ENCODE measurements around the gene MSI2. TPM values are rescaled to one million over a fixed set of nuclear protein-coding genes. Genes with fewer than 3 reads are reported as not detected.
A peak's percentile ranks its signal among the peaks of the same experiment; 100 is the strongest.

MSI2 gene
- total RNA-seq, 1 donor: 23.2 TPM

DNA sequence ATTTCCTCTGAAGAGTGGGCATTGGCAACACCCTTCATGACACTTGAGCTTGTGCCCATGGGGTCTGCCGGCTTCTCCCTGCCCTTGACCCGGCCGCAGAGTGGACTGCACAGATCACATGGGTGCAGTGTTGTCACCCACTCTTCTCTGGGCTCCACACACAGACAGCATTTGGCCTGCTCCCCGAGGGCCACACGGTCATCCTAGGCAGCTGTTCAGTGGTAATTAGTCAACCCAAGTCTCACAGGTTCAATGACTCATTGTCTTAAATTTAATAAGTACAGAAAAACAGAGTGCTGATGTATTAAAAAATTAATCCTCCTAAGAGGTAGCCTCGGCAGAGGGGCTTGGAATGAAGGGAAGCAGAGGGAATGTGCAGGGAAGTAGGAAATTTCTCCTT is 204.8 kb downstream of the MSI2 start:
- Histone ChIP-seq H3K27ac (ENCODE audit: low read depth, low read length) (no peak overlapping the region), H3K9me3 (ENCODE audit: low read depth, low read length) (no peaks in the 10 kb centered on the region), H3K4me2 (ENCODE audit: insufficient read depth, low read length) (no peak overlapping the region), H2AFZ (ENCODE audit: low read length) (no peak overlapping the region), H3K36me3 (ENCODE audit: insufficient read depth, low read length) (no peaks in the 10 kb centered on the region), H3K4me1 (ENCODE audit: insufficient read depth, low read length) (peaks cover 12% of the 10 kb centered on the region), H3K4me3 (ENCODE audit: insufficient read depth, low read length) (no peak overlapping the region), H4K20me1 (ENCODE audit: insufficient read depth, low read length) (no peaks in the 10 kb centered on the region), H3K79me2 (ENCODE audit: insufficient read depth, low read length) (no peaks in the 10 kb centered on the region), H3K27me3 (ENCODE audit: insufficient read depth, low read length) (no peaks in the 10 kb centered on the region)
- no peak for DNase-seq (ENCODE audit: insufficient read length, low spot score, missing footprints)
- no peak for TF ChIP-seq CTCF (IDR thresholded peaks at IDR 0.05; ENCODE audit: extremely low read depth, low read depth, low read length)

DNA sequence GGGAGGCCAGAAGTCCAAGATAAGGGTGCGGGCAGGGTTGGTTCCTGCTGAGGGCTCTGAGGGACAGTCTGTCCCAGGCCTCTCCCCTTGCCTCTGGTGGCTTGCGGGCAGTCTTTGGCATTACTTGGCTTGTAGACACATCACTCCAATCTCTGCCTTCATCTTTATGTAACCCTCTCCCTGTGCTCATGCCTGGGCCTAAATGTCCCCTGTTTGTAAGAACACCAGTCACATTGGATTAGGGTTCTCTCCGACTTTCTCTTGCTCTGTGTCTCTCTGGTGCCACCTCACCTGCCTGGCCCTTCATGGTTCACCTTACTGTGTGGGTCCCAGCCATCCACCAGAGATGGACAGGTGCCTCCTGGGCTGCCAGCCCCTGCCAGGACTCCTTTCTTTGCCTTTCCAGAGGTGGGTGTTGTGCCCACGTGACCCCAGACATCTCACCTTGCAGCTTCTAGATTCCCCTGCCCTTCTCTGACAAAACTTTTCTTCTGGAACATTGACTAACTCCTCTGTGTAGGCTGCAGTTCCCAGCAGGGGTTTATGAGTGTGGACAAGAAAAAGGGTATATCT is 205.8 kb downstream of the MSI2 start:
- peaks cover 12% of the 10 kb centered on the region for H3K4me1 ChIP-seq (ENCODE audit: insufficient read depth, low read length)
- no peak for DNase-seq (ENCODE audit: insufficient read length, low spot score, missing footprints)
- H4K20me1 ChIP-seq (ENCODE audit: insufficient read depth, low read length): no peaks in the 10 kb centered on the region
- H3K79me2 ChIP-seq (ENCODE audit: insufficient read depth, low read length): no peaks in the 10 kb centered on the region
- no peak overlapping the region for H3K4me2 ChIP-seq (ENCODE audit: insufficient read depth, low read length)
- no peak overlapping the region for H3K4me3 ChIP-seq (ENCODE audit: insufficient read depth, low read length)
- H3K36me3 ChIP-seq (ENCODE audit: insufficient read depth, low read length): no peaks in the 10 kb centered on the region
- no peaks in the 10 kb centered on the region for H3K27me3 ChIP-seq (ENCODE audit: insufficient read depth, low read length)
- no peaks in the 10 kb centered on the region for H3K9me3 ChIP-seq (ENCODE audit: low read depth, low read length)
- no peak for TF ChIP-seq CTCF (IDR thresholded peaks at IDR 0.05; ENCODE audit: extremely low read depth, low read depth, low read length)
- H2AFZ ChIP-seq (ENCODE audit: low read length): no peak overlapping the region
- H3K27ac ChIP-seq (ENCODE audit: low read depth, low read length): no peak overlapping the region

DNA sequence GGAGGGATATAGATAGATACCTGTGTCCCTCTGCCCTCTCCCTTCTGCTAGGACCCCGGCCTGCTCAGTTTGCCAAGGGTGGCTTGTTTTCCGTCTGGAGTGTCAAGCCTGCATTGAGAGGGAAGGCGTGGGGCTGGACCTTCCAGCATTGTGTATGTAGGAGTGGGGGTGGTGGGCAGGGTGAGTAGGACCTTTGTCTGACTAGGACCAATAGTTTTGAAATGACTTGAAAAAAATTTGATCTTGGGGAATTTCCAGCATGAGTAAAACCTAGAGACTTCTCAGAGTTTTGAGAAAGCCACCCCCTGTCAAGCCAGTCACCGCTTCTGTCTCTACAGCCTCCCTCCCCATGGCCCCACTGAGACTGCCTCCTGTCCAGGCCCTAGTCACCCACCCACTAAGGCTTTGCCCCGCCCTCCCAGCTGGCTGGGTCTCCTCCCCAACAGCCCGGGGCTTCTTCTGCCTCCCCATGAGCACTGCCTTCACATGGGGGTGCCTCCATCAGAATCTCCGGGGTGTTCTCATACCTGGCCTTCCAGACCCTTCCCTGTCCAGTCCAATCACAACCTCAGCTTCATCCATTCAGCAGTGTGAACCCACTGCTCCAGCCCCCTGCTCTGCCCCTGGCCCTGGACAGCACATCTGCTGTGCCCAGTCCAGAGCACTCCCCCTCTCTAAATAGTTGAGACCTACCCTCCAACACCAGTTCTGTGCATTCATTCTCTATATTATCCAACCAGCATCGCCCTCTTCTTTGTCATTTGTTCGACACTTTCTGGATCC is 207.0 kb downstream of the MSI2 start:
- H3K4me1 ChIP-seq (ENCODE audit: insufficient read depth, low read length): peaks cover 12% of the 10 kb centered on the region
- H3K9me3 ChIP-seq (ENCODE audit: low read depth, low read length): no peaks in the 10 kb centered on the region
- H3K27me3 ChIP-seq (ENCODE audit: insufficient read depth, low read length): no peaks in the 10 kb centered on the region
- H2AFZ ChIP-seq (ENCODE audit: low read length): no peak overlapping the region
- TF ChIP-seq CTCF (IDR thresholded peaks at IDR 0.05; ENCODE audit: extremely low read depth, low read depth, low read length): no peak
- no peaks in the 10 kb centered on the region for H4K20me1 ChIP-seq (ENCODE audit: insufficient read depth, low read length)
- peak; percentile 89 for DNase-seq (ENCODE audit: insufficient read length, low spot score, missing footprints)
- H3K27ac ChIP-seq (ENCODE audit: low read depth, low read length): no peak overlapping the region
- H3K4me2 ChIP-seq (ENCODE audit: insufficient read depth, low read length): no peak overlapping the region
- no peak overlapping the region for H3K4me3 ChIP-seq (ENCODE audit: insufficient read depth, low read length)
- H3K36me3 ChIP-seq (ENCODE audit: insufficient read depth, low read length): no peaks in the 10 kb centered on the region
- H3K79me2 ChIP-seq (ENCODE audit: insufficient read depth, low read length): no peaks in the 10 kb centered on the region

GRCh38 chr17:57464191-57464864 is 208.0 kb downstream of the MSI2 start:
- H3K36me3 ChIP-seq (ENCODE audit: insufficient read depth, low read length): no peaks in the 10 kb centered on the region
- peaks cover 12% of the 10 kb centered on the region for H3K4me1 ChIP-seq (ENCODE audit: insufficient read depth, low read length)
- peak; percentile 26 for DNase-seq (ENCODE audit: insufficient read length, low spot score, missing footprints)
- TF ChIP-seq CTCF (IDR thresholded peaks at IDR 0.05; ENCODE audit: extremely low read depth, low read depth, low read length): no peak
- no peak overlapping the region for H3K27ac ChIP-seq (ENCODE audit: low read depth, low read length)
- no peak overlapping the region for H2AFZ ChIP-seq (ENCODE audit: low read length)
- H3K9me3 ChIP-seq (ENCODE audit: low read depth, low read length): no peaks in the 10 kb centered on the region
- no peaks in the 10 kb centered on the region for H3K27me3 ChIP-seq (ENCODE audit: insufficient read depth, low read length)
- no peak overlapping the region for H3K4me2 ChIP-seq (ENCODE audit: insufficient read depth, low read length)
- H3K4me3 ChIP-seq (ENCODE audit: insufficient read depth, low read length): no peak overlapping the region
- no peaks in the 10 kb centered on the region for H3K79me2 ChIP-seq (ENCODE audit: insufficient read depth, low read length)
- H4K20me1 ChIP-seq (ENCODE audit: insufficient read depth, low read length): no peaks in the 10 kb centered on the region
